Glutamatergic neuron (in vitro differentiated cells): ENCODE data around the gene RCAN2. TPM values are rescaled to one million over a fixed set of nuclear protein-coding genes. Genes with fewer than 3 reads are reported as not detected.

Experiments used
- DNase-seq: peaks from one replicate; pipeline ENCODE4 v3.0.0; 2022
- H3K27ac Mint-ChIP-seq: one replicate; pipeline ENCODE4 v1.8.0; 2020; ENCODE audit warnings: mild to moderate bottlenecking, mixed read lengths, inconsistent platforms; ENCODE audit not compliant: unreplicated experiment
- H3K27me3 Mint-ChIP-seq: one replicate; pipeline ENCODE4 v1.8.0; 2020; ENCODE audit warnings: mild to moderate bottlenecking, moderate library complexity, mixed read lengths, inconsistent platforms; ENCODE audit not compliant: unreplicated experiment
- H3K36me3 Mint-ChIP-seq: one replicate; pipeline ENCODE4 v1.8.0; 2020; ENCODE audit warnings: mild to moderate bottlenecking, mixed read lengths, inconsistent platforms; ENCODE audit not compliant: unreplicated experiment
- H3K4me1 Mint-ChIP-seq: one replicate; pipeline ENCODE4 v1.8.0; 2020; ENCODE audit warnings: mild to moderate bottlenecking, low read depth, mixed read lengths, inconsistent platforms; ENCODE audit not compliant: unreplicated experiment
- H3K4me3 Mint-ChIP-seq: one replicate; pipeline ENCODE4 v1.8.0; 2020; ENCODE audit warnings: mild to moderate bottlenecking, mixed read lengths, inconsistent platforms; ENCODE audit not compliant: unreplicated experiment
- H3K9me3 Mint-ChIP-seq: one replicate; pipeline ENCODE4 v1.8.0; 2020; ENCODE audit warnings: mild to moderate bottlenecking, moderate library complexity, mixed read lengths, inconsistent platforms; ENCODE audit not compliant: unreplicated experiment
- CTCF ChIP-seq: fragments of 200-600 bp; sonication (generic); IDR thresholded peaks from one replicate; pipeline ENCODE4 v1.5.0; 2021; ENCODE audit not compliant: partially characterized antibody, unreplicated experiment
- total RNA-seq: library from RNA; stranded (reverse); fragmentation: NEBNext Ultra II Directional; extraction: Animal tissue kit (Norgen Biotek cat#: 25700); gene quantifications from one replicate; pipeline ENCODE4 v1.2.1, GENCODE V29; 2021; ENCODE audit not compliant: unreplicated experiment

Gene RCAN2
- total RNA-seq, 1 donor from 2014 or later, result 21.6 TPM

GRCh38 chr6:46454691-46455090 is 36.6 kb downstream of the RCAN2 start:
- Mint-ChIP-seq H3K27me3 (no peaks in the 10 kb centered on the region), H3K9me3 (no peaks in the 10 kb centered on the region), H3K4me3 (no peak overlapping the region), H3K36me3 (no peaks in the 10 kb centered on the region), H3K4me1 (no peaks in the 10 kb centered on the region), H3K27ac (no peak overlapping the region)
- DNase-seq, result no peak
- TF ChIP-seq CTCF, result no peak

GRCh38 chr6:46453741-46454316 is 37.4 kb downstream of the RCAN2 start:
- no peaks in the 10 kb centered on the region for H3K9me3 Mint-ChIP-seq
- no peak overlapping the region for H3K4me3 Mint-ChIP-seq
- no peaks in the 10 kb centered on the region for H3K36me3 Mint-ChIP-seq
- no peaks in the 10 kb centered on the region for H3K27me3 Mint-ChIP-seq
- DNase-seq, result no peak
- no peak overlapping the region for H3K27ac Mint-ChIP-seq
- no peaks in the 10 kb centered on the region for H3K4me1 Mint-ChIP-seq
- no peak for TF ChIP-seq CTCF

- DNase-seq, result no peak
- Mint-ChIP-seq H3K27ac (no peak overlapping the region), H3K9me3 (no peaks in the 10 kb centered on the region), H3K4me1 (no peaks in the 10 kb centered on the region), H3K4me3 (no peak overlapping the region), H3K27me3 (no peaks in the 10 kb centered on the region), H3K36me3 (no peaks in the 10 kb centered on the region)
- no peak for TF ChIP-seq CTCF
Measured at GRCh38 chr6:46453216-46453615, 38.0 kb downstream of the RCAN2 start.

- Mint-ChIP-seq H3K4me3 (no peak overlapping the region), H3K27ac (no peak overlapping the region)
- no peak for TF ChIP-seq CTCF
Measured at GRCh38 chr6:46452312-46452917, 38.8 kb downstream of the RCAN2 start.

GRCh38 chr6:46451343-46451742 is 39.9 kb downstream of the RCAN2 start:
- H3K36me3 Mint-ChIP-seq, result no peaks in the 10 kb centered on the region
- H3K27me3 Mint-ChIP-seq, result no peaks in the 10 kb centered on the region
- no peak overlapping the region for H3K4me3 Mint-ChIP-seq
- H3K27ac Mint-ChIP-seq, result no peak overlapping the region
- no peaks in the 10 kb centered on the region for H3K4me1 Mint-ChIP-seq
- no peaks in the 10 kb centered on the region for H3K9me3 Mint-ChIP-seq
- TF ChIP-seq CTCF, result no peak
- no peak for DNase-seq

More at GRCh38 chr6:46452312-46452917, 38.8 kb downstream of the RCAN2 start:
- Mint-ChIP-seq H3K27me3 (no peaks in the 10 kb centered on the region), H3K36me3 (no peaks in the 10 kb centered on the region), H3K9me3 (no peaks in the 10 kb centered on the region), H3K4me1 (no peaks in the 10 kb centered on the region)
- DNase-seq, result no peak
